22Rv1 (cell line): ENCODE results near the gene HOTAIR.

ENCODE experiments used
- ZFX ChIP-seq: fragments of 450-650 bp; IDR thresholded peaks from 2 replicates; pipeline ENCODE4 v1.6.1; 2017; ENCODE audit warnings: antibody characterized with exemption, borderline replicate concordance
- TF ChIP-seq, protein P1 (sequence below): fragments of 450-650 bp; IDR thresholded peaks from 2 replicates; pipeline ENCODE4 v1.5.1; 2017; ENCODE audit warnings: mild to moderate bottlenecking

DNA sequence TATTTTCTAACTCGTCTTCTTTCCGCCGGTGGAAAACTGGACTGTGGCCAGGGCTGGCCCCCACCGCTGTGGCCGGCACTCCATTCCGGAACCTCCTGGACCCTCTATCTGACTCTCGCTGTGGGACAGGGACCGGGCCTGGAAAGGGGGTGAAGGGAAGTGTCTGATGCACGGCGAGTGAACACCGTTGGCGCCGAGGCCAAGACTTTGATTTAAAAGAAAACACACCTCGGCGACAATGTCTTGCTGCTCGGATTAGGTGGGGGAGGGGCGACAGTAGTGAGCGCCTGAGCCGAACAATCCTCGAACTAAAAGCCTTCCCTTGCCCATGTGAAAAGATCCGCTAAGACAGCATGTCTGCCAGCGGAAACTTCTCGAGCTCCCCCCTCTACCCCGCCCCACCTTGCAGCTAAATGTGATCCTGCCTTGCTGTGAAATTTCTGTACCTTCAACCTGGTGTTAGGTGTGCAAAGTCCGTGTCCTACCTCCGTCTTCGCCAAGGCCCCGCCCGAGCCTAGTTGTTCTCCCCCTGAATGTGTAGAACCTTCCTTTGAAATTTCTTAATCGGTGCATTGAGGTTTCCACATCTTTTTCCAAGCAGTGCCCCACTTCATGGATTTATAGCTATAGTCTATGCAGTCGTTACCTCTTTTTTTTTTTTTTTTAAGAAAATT is 862 bp upstream of the HOTAIR start:
- TF ChIP-seq, protein P1, sequence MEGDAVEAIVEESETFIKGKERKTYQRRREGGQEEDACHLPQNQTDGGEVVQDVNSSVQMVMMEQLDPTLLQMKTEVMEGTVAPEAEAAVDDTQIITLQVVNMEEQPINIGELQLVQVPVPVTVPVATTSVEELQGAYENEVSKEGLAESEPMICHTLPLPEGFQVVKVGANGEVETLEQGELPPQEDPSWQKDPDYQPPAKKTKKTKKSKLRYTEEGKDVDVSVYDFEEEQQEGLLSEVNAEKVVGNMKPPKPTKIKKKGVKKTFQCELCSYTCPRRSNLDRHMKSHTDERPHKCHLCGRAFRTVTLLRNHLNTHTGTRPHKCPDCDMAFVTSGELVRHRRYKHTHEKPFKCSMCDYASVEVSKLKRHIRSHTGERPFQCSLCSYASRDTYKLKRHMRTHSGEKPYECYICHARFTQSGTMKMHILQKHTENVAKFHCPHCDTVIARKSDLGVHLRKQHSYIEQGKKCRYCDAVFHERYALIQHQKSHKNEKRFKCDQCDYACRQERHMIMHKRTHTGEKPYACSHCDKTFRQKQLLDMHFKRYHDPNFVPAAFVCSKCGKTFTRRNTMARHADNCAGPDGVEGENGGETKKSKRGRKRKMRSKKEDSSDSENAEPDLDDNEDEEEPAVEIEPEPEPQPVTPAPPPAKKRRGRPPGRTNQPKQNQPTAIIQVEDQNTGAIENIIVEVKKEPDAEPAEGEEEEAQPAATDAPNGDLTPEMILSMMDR: no peak
- TF ChIP-seq ZFX: no peak
